Upper lobe of left lung (tissue), 4 donors: ENCODE results near the gene SYTL1.

Experiments
- POLR2A ChIP-seq, 4 donors: fragments of 450-650 bp; IDR thresholded peaks; one replicate each; pipeline ENCODE4 v1.5.1; 2016 to 2017; ENCODE audit warnings: antibody characterized with exemption in 4 of 4, mild to moderate bottlenecking in 2 of 4
- POLR2AphosphoS5 ChIP-seq, 2 donors: sonication (generic); formaldehyde crosslinking; IDR thresholded peaks; one replicate each; pipeline ENCODE4 v1.5.1; 2017; ENCODE audit warnings: antibody characterized with exemption in 2 of 2
- TF ChIP-seq, protein P1 (sequence below), 6 experiments: fragments of 450-650 bp in 4 of 6; fragments of 200-600 bp in 2 of 6; sonication (generic) in 2 of 6; IDR thresholded peaks; one replicate each; pipeline ENCODE4 v1.5.1; 2016 to 2019; ENCODE audit warnings: antibody characterized with exemption in 6 of 6

DNA sequence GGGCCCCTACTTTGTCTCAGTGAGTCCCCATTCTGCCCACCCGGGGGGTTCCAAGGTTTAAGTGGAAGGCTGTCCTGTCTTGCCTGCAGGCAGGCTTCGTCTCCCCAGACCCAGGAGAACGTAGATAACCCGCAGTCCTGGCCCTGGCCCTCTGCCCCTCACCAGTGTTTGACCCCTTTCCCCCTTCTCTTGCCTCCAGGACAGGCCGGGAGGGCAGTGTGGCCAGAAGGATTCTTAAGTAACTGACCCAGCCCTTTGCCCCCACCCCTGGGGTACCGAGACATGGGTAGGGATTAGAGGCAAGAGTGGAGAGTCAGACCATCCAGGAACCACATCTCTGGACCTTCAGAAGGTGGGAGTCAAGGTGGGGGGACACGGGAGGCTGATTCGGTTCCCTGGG is 11.0 kb upstream of the SYTL1 start:
- TF ChIP-seq POLR2AphosphoS5 (IDR thresholded peaks at IDR 0.05) (no peak), POLR2A (IDR thresholded peaks at IDR 0.05) (no peak)
- TF ChIP-seq, protein P1, sequence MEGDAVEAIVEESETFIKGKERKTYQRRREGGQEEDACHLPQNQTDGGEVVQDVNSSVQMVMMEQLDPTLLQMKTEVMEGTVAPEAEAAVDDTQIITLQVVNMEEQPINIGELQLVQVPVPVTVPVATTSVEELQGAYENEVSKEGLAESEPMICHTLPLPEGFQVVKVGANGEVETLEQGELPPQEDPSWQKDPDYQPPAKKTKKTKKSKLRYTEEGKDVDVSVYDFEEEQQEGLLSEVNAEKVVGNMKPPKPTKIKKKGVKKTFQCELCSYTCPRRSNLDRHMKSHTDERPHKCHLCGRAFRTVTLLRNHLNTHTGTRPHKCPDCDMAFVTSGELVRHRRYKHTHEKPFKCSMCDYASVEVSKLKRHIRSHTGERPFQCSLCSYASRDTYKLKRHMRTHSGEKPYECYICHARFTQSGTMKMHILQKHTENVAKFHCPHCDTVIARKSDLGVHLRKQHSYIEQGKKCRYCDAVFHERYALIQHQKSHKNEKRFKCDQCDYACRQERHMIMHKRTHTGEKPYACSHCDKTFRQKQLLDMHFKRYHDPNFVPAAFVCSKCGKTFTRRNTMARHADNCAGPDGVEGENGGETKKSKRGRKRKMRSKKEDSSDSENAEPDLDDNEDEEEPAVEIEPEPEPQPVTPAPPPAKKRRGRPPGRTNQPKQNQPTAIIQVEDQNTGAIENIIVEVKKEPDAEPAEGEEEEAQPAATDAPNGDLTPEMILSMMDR (IDR thresholded peaks at IDR 0.05), result no peak
